Thyroid gland (tissue), 4 donors: ENCODE results near the gene PCDHB10. TPM values are rescaled to one million over a fixed set of nuclear protein-coding genes. Genes with fewer than 3 reads are reported as not detected.
"Not testable (repeated sequence)": the region's sequence is repeated elsewhere in the genome, so short reads cannot be mapped to it uniquely, and the experiment has no call there.

ENCODE experiments used
- DNase-seq, 2 donors: peaks; one replicate each; pipeline ENCODE4 v3.0.0-alpha.2; 2019
- H3K27ac ChIP-seq, 3 donors: fragments of 200-600 bp; sonication (generic); 1 replicate in 2 of 3; 2 replicates in 1 of 3; pipeline ENCODE4 v1.5.1; 2016 to 2019; ENCODE audit warnings: mild to moderate bottlenecking in 1 of 3, moderate library complexity in 1 of 3
- H3K27me3 ChIP-seq: fragments of 200-600 bp; sonication (generic); one replicate; pipeline ENCODE4 v1.5.1; 2019
- H3K36me3 ChIP-seq, 2 donors: fragments of 200-600 bp; sonication (generic); one replicate each; pipeline ENCODE4 v1.5.1; 2016 to 2019
- H3K4me1 ChIP-seq, 2 donors: fragments of 200-600 bp; sonication (generic); one replicate each; pipeline ENCODE4 v1.5.1; 2017 to 2019
- H3K4me3 ChIP-seq, 3 donors: fragments of 200-600 bp; sonication (generic); replicated peaks in 1 of 3; 1 replicate in 2 of 3; 2 replicates in 1 of 3; pipeline ENCODE4 v1.5.1; 2016; ENCODE audit warnings: mild to moderate bottlenecking in 1 of 3
- H3K9me3 ChIP-seq: fragments of 200-600 bp; sonication (generic); one replicate; pipeline ENCODE4 v1.5.1; 2017
- CTCF ChIP-seq, 6 experiments: fragments of 200-600 bp in 3 of 6; fragments of 450-650 bp in 3 of 6; sonication (generic) in 3 of 6; IDR thresholded peaks; one replicate each; pipeline ENCODE4 v1.5.1; 2016 to 2019; ENCODE audit warnings: antibody characterized with exemption in 6 of 6, mild to moderate bottlenecking in 2 of 6, inconsistent platforms in 1 of 6, moderate library complexity in 1 of 6
- POLR2A ChIP-seq, 2 donors: fragments of 450-650 bp; IDR thresholded peaks; one replicate each; pipeline ENCODE4 v1.6.1; 2017; ENCODE audit warnings: antibody characterized with exemption in 2 of 2, mild to moderate bottlenecking in 2 of 2, moderate library complexity in 1 of 2
- WGBS, 2 donors: methylation state at CpG; one replicate each; pipeline ENCODE4 v1.1.5; 2017; 5-methylcytosine and 5-hydroxymethylcytosine counted together
- intact Hi-C: fragments of 100-400 bp; cut with DNase I; formaldehyde crosslinking; loops from one replicate; pipeline ENCODE4 v1.15.1; 2023
- total RNA-seq, 4 donors: library from RNA; depleted of rRNA; stranded (reverse); fragments of >200 nt; gene quantifications; one replicate each; pipeline ENCODE4 v1.2.3, GENCODE V29; 2016

The PCDHB10 gene
- total RNA-seq, 4 donors from 2014 or later = 1.6 to 3.1 (median 2.4) TPM

GRCh38 chr5:141179876-141180275 lies 12.3 kb upstream of the PCDHB10 start:
- H3K36me3 ChIP-seq, H3K27me3 ChIP-seq, H3K4me1 ChIP-seq, H3K27ac ChIP-seq, DNase-seq, intact Hi-C loops, H3K9me3 ChIP-seq, H3K4me3 ChIP-seq: not testable (repeated sequence)
- WGBS, 2 donors = 28 to 66% methylated on average over 5 to 14 of the region's 32 CpGs

- TF ChIP-seq POLR2A (IDR thresholded peaks at IDR 0.05) (no peak), CTCF (IDR thresholded peaks at IDR 0.05) (no peak)
- Histone ChIP-seq H3K9me3 (no peaks in the 10 kb centered on the region), H3K4me3 (no peak overlapping the region), H3K4me1 (no peaks in the 10 kb centered on the region), H3K27ac (no peak overlapping the region), H3K36me3 (no peaks in the 10 kb centered on the region), H3K27me3 (no peaks in the 10 kb centered on the region)
- DNase-seq = no peak
- intact Hi-C loops = no loop called here
- WGBS, 2 donors = 20 to 70% methylated on average over 1 of the region's 1 CpG
Observed at GRCh38 chr5:141180313-141180712, 11.8 kb upstream of the PCDHB10 start.

GRCh38 chr5:141182248-141182647 lies 9.9 kb upstream of the PCDHB10 start, which contains the start of gene PCDHB16:
Gene PCDHB16, plus strand, starts transcription at chr5:141182387. Its CDS starts 173 bp downstream, at chr5:141182560.
- no peaks in the 10 kb centered on the region for H3K27me3 ChIP-seq
- no peaks in the 10 kb centered on the region for H3K9me3 ChIP-seq
- 9 to 18% methylated on average over 13 of the region's 13 CpGs for WGBS, 2 donors
- TF ChIP-seq CTCF (IDR thresholded peaks at IDR 0.05) = peak in 2 of 6 experiments; percentile 10 to 38
- TF ChIP-seq POLR2A (IDR thresholded peaks at IDR 0.05) = no peak
- no peaks in the 10 kb centered on the region for H3K4me1 ChIP-seq
- DNase-seq = peak; percentile 13 to 34
- no peak within 1 kb of the TSS for H3K27ac ChIP-seq
- H3K4me3 ChIP-seq = no peak within 1 kb of the TSS
- intact Hi-C loops = no loop called here
- no peaks in the 10 kb centered on the region for H3K36me3 ChIP-seq

- intact Hi-C loops, H3K9me3 ChIP-seq, H3K4me1 ChIP-seq, H3K4me3 ChIP-seq, DNase-seq, H3K27ac ChIP-seq, H3K36me3 ChIP-seq, H3K27me3 ChIP-seq: not testable (repeated sequence)
- 25 to 54% methylated on average over 13 to 17 of the region's 69 CpGs for WGBS, 2 donors
Observed at GRCh38 chr5:141184117-141184855, 7.9 kb upstream of the PCDHB10 start.

GRCh38 chr5:141186897-141187512 lies 5.1 kb upstream of the PCDHB10 start, which contains the start of gene PCDHB9:
Gene PCDHB9, plus strand, starts transcription at chr5:141187161. Its CDS starts 158 bp downstream, at chr5:141187319.
- DNase-seq = peak in 1 of 2 donors; percentile 29
- intact Hi-C loops = no loop called here
- Histone ChIP-seq H3K4me1 (no peaks in the 10 kb centered on the region), H3K4me3 (no peak within 1 kb of the TSS), H3K36me3 (no peaks in the 10 kb centered on the region), H3K9me3 (no peaks in the 10 kb centered on the region), H3K27ac (no peak within 1 kb of the TSS), H3K27me3 (no peaks in the 10 kb centered on the region)
- TF ChIP-seq POLR2A (IDR thresholded peaks at IDR 0.05) (no peak), CTCF (IDR thresholded peaks at IDR 0.05) (peak in 3 of 6 experiments; percentile 18 to 29 (median 27))
- WGBS, 2 donors = 18 to 24% methylated on average over 9 of the region's 9 CpGs

GRCh38 chr5:141188682-141189081 lies 3.5 kb upstream of the PCDHB10 start:
- DNase-seq, H3K36me3 ChIP-seq, H3K27me3 ChIP-seq, H3K4me3 ChIP-seq, H3K27ac ChIP-seq, H3K9me3 ChIP-seq, intact Hi-C loops, H3K4me1 ChIP-seq: not testable (repeated sequence)
- WGBS, 2 donors = 6 to 71% methylated on average over 2 to 25 of the region's 37 CpGs

- H3K36me3 ChIP-seq, DNase-seq, intact Hi-C loops, H3K27ac ChIP-seq, H3K4me1 ChIP-seq, H3K4me3 ChIP-seq, H3K27me3 ChIP-seq, H3K9me3 ChIP-seq: not testable (repeated sequence)
- 26% methylated on average over 15 of the region's 35 CpGs; no CpG with 5 or more reads in 1 of the 2 donors for WGBS, 2 donors
Observed at GRCh38 chr5:141189131-141189530, 3.0 kb upstream of the PCDHB10 start.

- H3K27ac ChIP-seq, H3K9me3 ChIP-seq, H3K4me3 ChIP-seq, DNase-seq, H3K27me3 ChIP-seq, intact Hi-C loops, H3K4me1 ChIP-seq, H3K36me3 ChIP-seq: not testable (repeated sequence)
- WGBS, 2 donors = 20% methylated on average over 4 of the region's 37 CpGs; no CpG with 5 or more reads in 1 of the 2 donors
Observed at GRCh38 chr5:141194332-141194731, 2.2 kb downstream of the PCDHB10 start.
